ENCODE data around the gene ZNF723.
"Not testable (repeated sequence)": the region's sequence is repeated elsewhere in the genome, so short reads cannot be mapped to it uniquely, and the experiment has no call there.

Gene ZNF723

GRCh38 chr19:22832031-22832762 lies at the start of gene ZNF723:
Gene ZNF723, plus strand, starts transcription at chr19:22832291. Its CDS starts 89 bp downstream, at chr19:22832380.
- Histone ChIP-seq H3K27me3 (replicated peaks; ENCODE audit: control insufficient read depth, insufficient read depth, low read length) (no peaks in the 10 kb centered on the region), H3K4me3 (replicated peaks; ENCODE audit: low read depth, low read length) (no peak within 1 kb of the TSS), H3K36me3 (ENCODE audit: control insufficient read depth, insufficient read depth, low read length) (no peaks in the 10 kb centered on the region)
- no peak for TF ChIP-seq CTCF (IDR thresholded peaks at IDR 0.05; ENCODE audit: insufficient read depth, low read length, poor library complexity, severe bottlenecking)
- DNase-seq (ENCODE audit: extremely low read depth, insufficient read length): no peak

- DNase-seq (ENCODE audit: extremely low read depth, insufficient read length): no peak
- no peaks in the 10 kb centered on the region for H3K27me3 ChIP-seq (replicated peaks; ENCODE audit: control insufficient read depth, insufficient read depth, low read length)
These were observed 48.3 kb upstream of the ZNF723 start, which contains the start of gene ZNF99 for GRCh38 chr19:22783651-22784410. Gene ZNF99, minus strand, starts transcription at chr19:22784151. Its CDS starts 135 bp downstream, at chr19:22784016.

GRCh38 chr19:22792863-22793262 lies 39.2 kb upstream of the ZNF723 start:
- DNase-seq (ENCODE audit: extremely low read depth, insufficient read length); H3K27me3 ChIP-seq (replicated peaks; ENCODE audit: control insufficient read depth, insufficient read depth, low read length); H3K4me3 ChIP-seq (replicated peaks; ENCODE audit: low read depth, low read length); H3K36me3 ChIP-seq (ENCODE audit: control insufficient read depth, insufficient read depth, low read length): not testable (repeated sequence)

More at GRCh38 chr19:22783651-22784410, 48.3 kb upstream of the ZNF723 start, which contains the start of gene ZNF99:
- no peak for TF ChIP-seq CTCF (IDR thresholded peaks at IDR 0.05; ENCODE audit: insufficient read depth, low read length, poor library complexity, severe bottlenecking)
- Histone ChIP-seq H3K4me3 (replicated peaks; ENCODE audit: low read depth, low read length) (no peak within 1 kb of the TSS), H3K36me3 (ENCODE audit: control insufficient read depth, insufficient read depth, low read length) (no peaks in the 10 kb centered on the region)

GRCh38 chr19:22797040-22797439 lies 35.1 kb upstream of the ZNF723 start:
- TF ChIP-seq CTCF (IDR thresholded peaks at IDR 0.05; ENCODE audit: insufficient read depth, low read length, poor library complexity, severe bottlenecking): no peak
- Histone ChIP-seq H3K4me3 (replicated peaks; ENCODE audit: low read depth, low read length) (no peak overlapping the region), H3K27me3 (replicated peaks; ENCODE audit: control insufficient read depth, insufficient read depth, low read length) (no peaks in the 10 kb centered on the region), H3K36me3 (ENCODE audit: control insufficient read depth, insufficient read depth, low read length) (no peaks in the 10 kb centered on the region)
- DNase-seq (ENCODE audit: extremely low read depth, insufficient read length): no peak

GRCh38 chr19:22806418-22806817 lies 25.7 kb upstream of the ZNF723 start:
- TF ChIP-seq CTCF (IDR thresholded peaks at IDR 0.05; ENCODE audit: insufficient read depth, low read length, poor library complexity, severe bottlenecking): no peak
- Histone ChIP-seq H3K36me3 (ENCODE audit: control insufficient read depth, insufficient read depth, low read length) (no peaks in the 10 kb centered on the region), H3K4me3 (replicated peaks; ENCODE audit: low read depth, low read length) (no peak overlapping the region), H3K27me3 (replicated peaks; ENCODE audit: control insufficient read depth, insufficient read depth, low read length) (no peaks in the 10 kb centered on the region)
- no peak for DNase-seq (ENCODE audit: extremely low read depth, insufficient read length)
